ENCODE data around the gene GALNT12. TPM values are rescaled to one million over a fixed set of nuclear protein-coding genes. Genes with fewer than 3 reads are reported as not detected.

Gene GALNT12
- total RNA-seq, 1 experiment from 2014 or later = 31.2 TPM

GRCh38 chr9:98767915-98768314, 39.6 kb upstream of the GALNT12 start:
- DNase-seq (ENCODE audit: low read depth, low spot score) = no peak
- TF ChIP-seq EZH2phosphoT487 (IDR thresholded peaks at IDR 0.05; ENCODE audit: borderline replicate concordance) = no peak
- TF ChIP-seq, protein P1, sequence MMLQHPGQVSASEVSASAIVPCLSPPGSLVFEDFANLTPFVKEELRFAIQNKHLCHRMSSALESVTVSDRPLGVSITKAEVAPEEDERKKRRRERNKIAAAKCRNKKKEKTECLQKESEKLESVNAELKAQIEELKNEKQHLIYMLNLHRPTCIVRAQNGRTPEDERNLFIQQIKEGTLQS (IDR thresholded peaks at IDR 0.05) = no peak
- TF ChIP-seq, protein P2, sequence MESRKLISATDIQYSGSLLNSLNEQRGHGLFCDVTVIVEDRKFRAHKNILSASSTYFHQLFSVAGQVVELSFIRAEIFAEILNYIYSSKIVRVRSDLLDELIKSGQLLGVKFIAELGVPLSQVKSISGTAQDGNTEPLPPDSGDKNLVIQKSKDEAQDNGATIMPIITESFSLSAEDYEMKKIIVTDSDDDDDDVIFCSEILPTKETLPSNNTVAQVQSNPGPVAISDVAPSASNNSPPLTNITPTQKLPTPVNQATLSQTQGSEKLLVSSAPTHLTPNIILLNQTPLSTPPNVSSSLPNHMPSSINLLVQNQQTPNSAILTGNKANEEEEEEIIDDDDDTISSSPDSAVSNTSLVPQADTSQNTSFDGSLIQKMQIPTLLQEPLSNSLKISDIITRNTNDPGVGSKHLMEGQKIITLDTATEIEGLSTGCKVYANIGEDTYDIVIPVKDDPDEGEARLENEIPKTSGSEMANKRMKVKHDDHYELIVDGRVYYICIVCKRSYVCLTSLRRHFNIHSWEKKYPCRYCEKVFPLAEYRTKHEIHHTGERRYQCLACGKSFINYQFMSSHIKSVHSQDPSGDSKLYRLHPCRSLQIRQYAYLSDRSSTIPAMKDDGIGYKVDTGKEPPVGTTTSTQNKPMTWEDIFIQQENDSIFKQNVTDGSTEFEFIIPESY (IDR thresholded peaks at IDR 0.05; ENCODE audit: extremely low read depth, insufficient replicate concordance, low read length) = no peak
- TF ChIP-seq CEBPB (IDR thresholded peaks at IDR 0.05; ENCODE audit: low read depth) = no peak
- TF ChIP-seq FOSL1 (IDR thresholded peaks at IDR 0.05; ENCODE audit: low read depth) = no peak
- TF ChIP-seq, protein P3, sequence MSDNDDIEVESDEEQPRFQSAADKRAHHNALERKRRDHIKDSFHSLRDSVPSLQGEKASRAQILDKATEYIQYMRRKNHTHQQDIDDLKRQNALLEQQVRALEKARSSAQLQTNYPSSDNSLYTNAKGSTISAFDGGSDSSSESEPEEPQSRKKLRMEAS (IDR thresholded peaks at IDR 0.05) = no peak
- TF ChIP-seq EZH2 (IDR thresholded peaks at IDR 0.05) = no peak
- ChIA-PET RAD21 (ENCODE audit: low non-redundant PET in 1 of 2, low total read pairs in 2 of 2, uncharacterized antibody in 2 of 2, unreplicated experiment in 2 of 2) (no interaction called here), CTCF (interaction anchor here (1.0 kb wide), 1 partner anchor 8 kb away, joined by 3 read pairs; no protein-coding TSS in a partner anchor), POLR2A (no interaction called here)
- no peaks in the 10 kb centered on the region for H3K27me3 ChIP-seq (ENCODE audit: insufficient read depth, low read length)
- no TSS peak for BruUV-seq (replicated peaks)
- H3K4me2 ChIP-seq (ENCODE audit: low read length) = no peak overlapping the region
- intact Hi-C loops (cut with micrococcal nuclease) = no loop called here
- H3K79me2 ChIP-seq (ENCODE audit: insufficient read depth, low read length) = no peaks in the 10 kb centered on the region
- H3K4me3 ChIP-seq (replicated peaks in 1 of 2; ENCODE audit: low read depth in 1 of 2, low read length in 2 of 2) = no peak overlapping the region
- no peak overlapping the region for H3K27ac ChIP-seq (ENCODE audit: low read depth, low read length)
- peaks cover 17 to 21% of the 10 kb centered on the region in 2 experiments; a peak in 3 of 4 replicates for H3K36me3 ChIP-seq (ENCODE audit: control insufficient read depth in 1 of 2, insufficient read depth in 2 of 2, low read length in 2 of 2)
- no peaks in the 10 kb centered on the region for H3K9me3 ChIP-seq (ENCODE audit: control insufficient read depth in 1 of 2, insufficient read depth in 1 of 2, low read depth in 1 of 2, low read length in 2 of 2)
- H3K9me2 ChIP-seq (ENCODE audit: insufficient read depth) = no peaks in the 10 kb centered on the region
- no peak for ATAC-seq
- H2AFZ ChIP-seq (ENCODE audit: low read depth, low read length, poor library complexity, severe bottlenecking) = no peak overlapping the region
- no peak overlapping the region for H3K9ac ChIP-seq (ENCODE audit: low read length)
- H4K20me1 ChIP-seq (ENCODE audit: insufficient read depth) = no peaks in the 10 kb centered on the region
- no peaks in the 10 kb centered on the region for H3K4me1 ChIP-seq (ENCODE audit: control insufficient read depth in 1 of 2, insufficient read depth in 2 of 2, low read length in 2 of 2)

- H3K9ac ChIP-seq (ENCODE audit: low read length) = no peak overlapping the region
- H3K36me3 ChIP-seq (ENCODE audit: control insufficient read depth in 1 of 2, insufficient read depth in 2 of 2, low read length in 2 of 2) = peaks cover 21% of the 10 kb centered on the region in 2 experiments; a peak in 3 of 4 replicates
- H3K9me3 ChIP-seq (ENCODE audit: control insufficient read depth in 1 of 2, insufficient read depth in 1 of 2, low read depth in 1 of 2, low read length in 2 of 2) = no peaks in the 10 kb centered on the region
- H3K4me2 ChIP-seq (ENCODE audit: low read length) = no peak overlapping the region
- no peaks in the 10 kb centered on the region for H3K9me2 ChIP-seq (ENCODE audit: insufficient read depth)
- ChIA-PET POLR2A (no interaction called here), CTCF (interaction anchor here (1.0 kb wide), 1 partner anchor 8 kb away, joined by 3 read pairs; no protein-coding TSS in a partner anchor), RAD21 (ENCODE audit: low non-redundant PET in 1 of 2, low total read pairs in 2 of 2, uncharacterized antibody in 2 of 2, unreplicated experiment in 2 of 2) (no interaction called here)
- H2AFZ ChIP-seq (ENCODE audit: low read depth, low read length, poor library complexity, severe bottlenecking) = no peak overlapping the region
- ATAC-seq (no peak), DNase-seq (ENCODE audit: low read depth, low spot score) (no peak)
- no peaks in the 10 kb centered on the region for H3K79me2 ChIP-seq (ENCODE audit: insufficient read depth, low read length)
- no peaks in the 10 kb centered on the region for H4K20me1 ChIP-seq (ENCODE audit: insufficient read depth)
- BruUV-seq (replicated peaks) = no TSS peak
- H3K4me3 ChIP-seq (replicated peaks in 1 of 2; ENCODE audit: low read depth in 1 of 2, low read length in 2 of 2) = no peak overlapping the region
- H3K27me3 ChIP-seq (ENCODE audit: insufficient read depth, low read length) = no peaks in the 10 kb centered on the region
- no peak overlapping the region for H3K27ac ChIP-seq (ENCODE audit: low read depth, low read length)
- intact Hi-C loops (cut with micrococcal nuclease) = no loop called here
- H3K4me1 ChIP-seq (ENCODE audit: control insufficient read depth in 1 of 2, insufficient read depth in 2 of 2, low read length in 2 of 2) = no peaks in the 10 kb centered on the region
- no peak for TF ChIP-seq TCF7L2 (IDR thresholded peaks at IDR 0.05; ENCODE audit: borderline replicate concordance, extremely low read depth, insufficient read depth, insufficient read length)
- TF ChIP-seq ZNF274 (IDR thresholded peaks at IDR 0.05; ENCODE audit: low read depth, low read length) = no peak
- TF ChIP-seq, protein P2 (IDR thresholded peaks at IDR 0.05; ENCODE audit: extremely low read depth, insufficient replicate concordance, low read length) = no peak
- TF ChIP-seq, protein P4, sequence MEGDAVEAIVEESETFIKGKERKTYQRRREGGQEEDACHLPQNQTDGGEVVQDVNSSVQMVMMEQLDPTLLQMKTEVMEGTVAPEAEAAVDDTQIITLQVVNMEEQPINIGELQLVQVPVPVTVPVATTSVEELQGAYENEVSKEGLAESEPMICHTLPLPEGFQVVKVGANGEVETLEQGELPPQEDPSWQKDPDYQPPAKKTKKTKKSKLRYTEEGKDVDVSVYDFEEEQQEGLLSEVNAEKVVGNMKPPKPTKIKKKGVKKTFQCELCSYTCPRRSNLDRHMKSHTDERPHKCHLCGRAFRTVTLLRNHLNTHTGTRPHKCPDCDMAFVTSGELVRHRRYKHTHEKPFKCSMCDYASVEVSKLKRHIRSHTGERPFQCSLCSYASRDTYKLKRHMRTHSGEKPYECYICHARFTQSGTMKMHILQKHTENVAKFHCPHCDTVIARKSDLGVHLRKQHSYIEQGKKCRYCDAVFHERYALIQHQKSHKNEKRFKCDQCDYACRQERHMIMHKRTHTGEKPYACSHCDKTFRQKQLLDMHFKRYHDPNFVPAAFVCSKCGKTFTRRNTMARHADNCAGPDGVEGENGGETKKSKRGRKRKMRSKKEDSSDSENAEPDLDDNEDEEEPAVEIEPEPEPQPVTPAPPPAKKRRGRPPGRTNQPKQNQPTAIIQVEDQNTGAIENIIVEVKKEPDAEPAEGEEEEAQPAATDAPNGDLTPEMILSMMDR (IDR thresholded peaks at IDR 0.05 in 2 of 3, conservative IDR thresholded peaks at IDR 0.05 in 1 of 3; ENCODE audit: borderline replicate concordance in 1 of 3, insufficient read depth in 1 of 3, low read depth in 2 of 3, low read length in 2 of 3) = no peak
- no peak for TF ChIP-seq ZFX (IDR thresholded peaks at IDR 0.05)
- no peak for TF ChIP-seq SRF (IDR thresholded peaks at IDR 0.05; ENCODE audit: low read depth)
- TF ChIP-seq EGR1 (IDR thresholded peaks at IDR 0.05; ENCODE audit: low read depth) = no peak
Measured at GRCh38 chr9:98768344-98768743, 39.1 kb upstream of the GALNT12 start.
